NCI-H510A treated with DMSO at 0.1 percent for 48 hours (cell line): Measurements from ENCODE around the gene POTEM.
"Not testable (repeated sequence)": the region's sequence is repeated elsewhere in the genome, so short reads cannot be mapped to it uniquely, and the experiment has no call there.

Experiments
- DNase-seq: peaks from one replicate; lab custom pipeline; 2025; lab: John Stamatoyannopoulos, UW

Gene POTEM

GRCh38 chr14:19038060-19038664 is 70.9 kb downstream of the POTEM start:
- DNase-seq = not testable (repeated sequence)

- not testable (repeated sequence) for DNase-seq
Measured at GRCh38 chr14:19038785-19039184, 71.6 kb downstream of the POTEM start.

GRCh38 chr14:19043384-19043783 is 76.2 kb downstream of the POTEM start:
- DNase-seq = not testable (repeated sequence)
